Stimulated activated CD4-positive, alpha-beta T cell treated with anti-CD3 and anti-CD28 coated beads, Interleukin-4, amount 100 ng/mL, for 1 hour (primary cell): ENCODE results near the gene FAU.
"Not testable (repeated sequence)": the region's sequence is repeated elsewhere in the genome, so short reads cannot be mapped to it uniquely, and the experiment has no call there.

Experiments used
- DNase-seq: peaks from one replicate; pipeline ENCODE4 v3.0.0-alpha.2; 2020

Gene FAU

GRCh38 chr11:65121865-65122696 is at the start of gene FAU, which contains the start of gene MRPL49:
FAU (minus strand) TSS chr11:65122134; CDS start chr11:65121813, 321 bp downstream.
MRPL49 (plus strand) TSS chr11:65122321; CDS start chr11:65122347, 26 bp downstream.
- DNase-seq, result peak; percentile 99

- DNase-seq, result no peak
These were observed 48.2 kb upstream of the FAU start, which contains the start of gene SPDYC for GRCh38 chr11:65170058-65170534. SPDYC (plus strand) TSS chr11:65170233; CDS start chr11:65171358, 1,125 bp downstream.

GRCh38 chr11:65169164-65169641 is 47.3 kb upstream of the FAU start:
- DNase-seq, result no peak

- DNase-seq, result no peak
These were observed 45.7 kb upstream of the FAU start for GRCh38 chr11:65167656-65168055.

GRCh38 chr11:65166893-65167292 is 45.0 kb upstream of the FAU start:
- DNase-seq, result no peak

- no peak for DNase-seq
These were observed 43.7 kb upstream of the FAU start for GRCh38 chr11:65165410-65166317.

- no peak for DNase-seq
These were observed 41.8 kb upstream of the FAU start for GRCh38 chr11:65163684-65164083.

- no peak for DNase-seq
These were observed 38.7 kb upstream of the FAU start for GRCh38 chr11:65160643-65161042.

- DNase-seq, result no peak
These were observed 37.1 kb upstream of the FAU start for GRCh38 chr11:65159012-65159411.

- no peak for DNase-seq
These were observed 35.4 kb upstream of the FAU start for GRCh38 chr11:65157336-65157735.

- DNase-seq, result no peak
These were observed 35.0 kb upstream of the FAU start for GRCh38 chr11:65156926-65157325.

GRCh38 chr11:65156256-65156655 is 34.3 kb upstream of the FAU start:
- DNase-seq, result no peak

GRCh38 chr11:65152122-65152521 is 30.2 kb upstream of the FAU start:
- no peak for DNase-seq

- DNase-seq, result no peak
These were observed 29.5 kb upstream of the FAU start for GRCh38 chr11:65151331-65151899.

- DNase-seq, result no peak
These were observed 28.8 kb upstream of the FAU start for GRCh38 chr11:65150509-65151299.

- not testable (repeated sequence) for DNase-seq
These were observed 28.2 kb upstream of the FAU start for GRCh38 chr11:65150131-65150508.

GRCh38 chr11:65148657-65149056 is 26.7 kb upstream of the FAU start:
- DNase-seq, result no peak

- no peak for DNase-seq
These were observed 25.6 kb upstream of the FAU start for GRCh38 chr11:65147352-65148075.

- DNase-seq, result no peak
These were observed 20.1 kb upstream of the FAU start for GRCh38 chr11:65141896-65142494.

- DNase-seq, result no peak
These were observed 14.7 kb upstream of the FAU start for GRCh38 chr11:65136515-65137096.
